GM19468 (cell line): ENCODE data around the gene ZNF217.
"Not testable (repeated sequence)": the region's sequence is repeated elsewhere in the genome, so short reads cannot be mapped to it uniquely, and the experiment has no call there.

Experiments used
- ATAC-seq: cut with Tn5 transposase; IDR thresholded peaks from one replicate; pipeline ENCODE4 v1.9.1; 2021; ENCODE audit warnings: mild to moderate bottlenecking, moderate library complexity, moderate number of reproducible peaks; ENCODE audit not compliant: unreplicated experiment; ENCODE audit errors: extremely low read depth

The ZNF217 gene

DNA sequence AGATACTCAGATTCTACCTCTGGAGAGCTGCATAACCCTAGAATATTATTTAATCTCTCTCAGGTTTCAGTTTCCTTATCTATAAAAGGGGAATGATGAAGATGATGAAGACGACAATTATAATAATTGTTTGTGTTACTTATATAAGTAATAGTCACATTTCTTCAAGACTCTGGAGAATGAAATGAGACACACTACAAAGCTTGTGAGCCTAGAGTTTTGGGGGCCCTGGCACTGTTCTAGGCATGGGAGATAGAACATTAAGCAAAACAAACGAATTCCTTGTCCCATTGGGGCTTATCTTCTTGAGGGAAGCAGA, 5.4 kb upstream of the ZNF217 start:
- no peak for ATAC-seq

DNA sequence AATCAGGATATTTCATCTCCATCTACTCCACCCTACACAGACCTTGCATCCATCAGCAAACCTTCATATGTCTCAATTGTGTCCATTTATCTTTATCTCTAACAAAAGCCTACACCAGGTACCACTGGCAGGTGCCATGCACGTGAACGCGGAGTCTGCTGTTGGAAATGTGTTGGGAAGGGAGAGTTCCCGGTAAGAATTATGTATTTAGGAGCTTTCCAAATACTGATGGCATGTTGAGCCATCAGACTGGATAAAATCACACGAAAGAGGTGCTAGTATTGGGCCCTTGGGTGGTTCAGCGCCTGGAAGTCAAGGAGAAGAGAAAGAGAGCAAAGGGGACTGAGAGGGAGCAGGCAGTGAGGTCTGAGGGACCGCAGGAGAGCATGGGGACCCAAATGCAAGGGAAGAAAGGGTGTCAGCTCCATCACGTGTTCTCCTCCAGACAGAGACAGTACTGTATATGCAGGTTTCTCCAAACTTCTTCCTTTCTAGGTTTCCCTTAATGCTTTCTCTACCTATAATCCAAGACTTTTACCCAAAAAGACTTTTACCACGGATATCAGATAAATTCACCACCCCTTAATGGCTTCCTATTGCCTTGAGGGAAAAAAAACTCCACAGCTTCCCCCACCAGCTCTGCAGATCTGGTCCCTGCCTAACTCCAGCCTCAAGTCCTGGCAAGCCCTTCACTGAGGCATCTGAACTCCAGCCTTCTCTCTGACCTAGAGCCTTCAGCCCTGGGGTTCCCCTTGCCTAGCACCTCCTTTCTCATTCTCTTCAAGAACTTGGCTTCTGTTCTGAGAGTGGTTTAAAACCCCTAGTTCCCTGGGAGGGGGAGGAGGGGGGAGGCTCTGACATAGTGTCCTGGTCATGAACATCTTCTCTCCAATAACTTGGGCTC, 4.8 kb upstream of the ZNF217 start:
- no peak for ATAC-seq

GRCh38 chr20:53597521-53598120, 4.0 kb upstream of the ZNF217 start:
- no peak for ATAC-seq

DNA sequence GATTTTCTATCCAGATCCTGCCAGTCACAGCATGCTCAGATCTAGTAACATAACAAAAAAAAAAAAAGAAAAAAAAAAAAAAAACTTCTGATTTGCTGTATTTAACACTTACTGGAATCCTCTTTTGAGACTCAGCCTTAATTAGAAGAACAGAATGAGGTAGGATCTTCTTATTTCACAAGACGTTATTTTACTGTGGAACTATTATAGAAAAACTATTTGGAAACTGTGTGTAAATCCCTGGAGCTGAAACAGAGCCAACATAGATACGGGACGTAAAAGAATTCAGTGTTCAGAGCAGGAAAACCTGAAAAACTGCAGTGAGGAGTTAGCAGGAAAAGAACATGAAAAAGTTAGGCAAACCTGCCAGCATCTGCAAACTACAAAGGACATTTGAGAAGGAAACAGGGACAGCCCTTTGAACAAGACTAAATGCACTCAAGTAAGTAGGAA, 3.4 kb upstream of the ZNF217 start:
- ATAC-seq, result no peak

DNA sequence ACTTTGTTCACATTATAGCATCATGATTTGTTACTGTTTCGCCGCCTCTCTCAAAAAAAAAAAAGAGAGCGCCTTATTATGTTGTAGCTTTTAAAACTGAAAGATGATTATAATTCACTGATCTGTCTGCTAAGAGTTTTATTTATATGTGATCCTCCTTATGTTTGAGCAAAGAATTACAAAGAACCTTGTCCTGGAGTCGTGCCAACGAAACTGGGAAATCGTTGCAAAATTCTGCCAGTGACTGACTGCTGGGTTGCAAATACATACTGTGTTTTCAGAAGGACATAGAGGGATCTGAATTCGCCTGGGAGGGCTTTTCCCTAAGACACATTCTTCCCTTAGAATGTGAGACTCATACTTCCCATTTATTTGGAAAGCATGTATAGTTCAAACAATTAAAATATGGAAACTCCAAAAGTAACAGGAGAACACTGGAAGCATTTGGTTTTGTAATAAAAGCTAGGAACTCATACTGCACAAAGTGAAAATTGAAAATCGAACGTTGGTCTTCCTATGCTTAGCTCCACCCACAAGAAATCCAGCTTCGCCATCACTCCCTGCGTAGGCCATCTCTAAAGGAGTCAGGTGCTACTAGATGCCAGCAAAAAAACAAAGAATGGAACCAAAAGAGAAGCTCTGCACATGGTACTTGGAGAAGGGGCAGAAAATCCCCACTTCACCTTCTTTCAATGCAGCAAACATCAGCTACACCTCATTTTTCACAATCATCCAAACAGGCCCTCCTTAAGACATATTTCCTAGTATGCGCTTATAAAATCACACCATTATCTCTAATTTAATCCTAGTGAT, 2.8 kb upstream of the ZNF217 start:
- ATAC-seq, result not testable (repeated sequence)

- not testable (repeated sequence) for ATAC-seq
Measured at GRCh38 chr20:53595742-53596141, 2.1 kb upstream of the ZNF217 start.

DNA sequence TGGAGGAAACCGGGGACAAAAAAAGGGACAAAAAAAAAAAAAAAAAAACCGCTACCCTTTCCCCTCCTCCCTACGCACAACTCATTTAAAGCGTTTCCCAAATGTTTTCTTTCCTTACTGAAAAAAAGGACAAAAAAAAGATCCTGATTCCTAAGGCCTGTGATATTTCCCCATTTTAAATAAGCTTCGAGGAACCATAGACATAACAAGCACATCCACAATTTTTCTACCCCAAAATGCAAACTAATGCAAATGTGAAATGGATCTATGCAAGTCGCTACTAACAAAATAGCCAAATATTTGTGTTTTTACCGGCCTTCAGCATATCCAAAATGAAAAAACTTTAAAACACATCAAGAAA, 1.4 kb upstream of the ZNF217 start:
- no peak for ATAC-seq

GRCh38 chr20:53594068-53595017, 704 bp upstream of the ZNF217 start:
- ATAC-seq, result peak; percentile 40

DNA sequence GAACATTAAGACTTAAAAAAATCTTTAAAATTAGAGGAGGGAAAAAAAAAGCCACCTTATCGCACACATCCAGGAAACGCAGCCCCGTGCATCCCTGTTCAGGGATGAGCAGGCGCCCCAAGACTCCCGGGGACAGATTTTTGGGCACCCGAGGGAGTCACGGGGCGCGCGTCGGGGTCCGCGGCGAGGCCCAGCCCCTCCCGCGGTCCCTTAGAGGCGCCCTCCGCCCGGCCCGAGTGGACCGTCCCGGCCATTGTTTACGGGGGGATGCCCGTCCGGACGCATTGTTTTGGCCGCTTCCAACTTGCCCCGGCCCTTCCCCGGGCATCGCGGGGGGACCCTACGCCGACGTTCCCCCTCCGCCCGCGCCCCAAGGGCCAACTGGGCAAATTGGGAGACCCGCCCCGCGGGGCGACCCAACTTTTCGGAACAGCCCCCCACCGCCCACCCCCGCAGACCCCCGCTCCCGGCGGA, 610 bp downstream of the ZNF217 start:
- ATAC-seq, result no peak

GRCh38 chr20:53592454-53592991, 1.1 kb downstream of the ZNF217 start:
- ATAC-seq, result not testable (repeated sequence)

- not testable (repeated sequence) for ATAC-seq
Measured at GRCh38 chr20:53591941-53592441, 1.6 kb downstream of the ZNF217 start.

DNA sequence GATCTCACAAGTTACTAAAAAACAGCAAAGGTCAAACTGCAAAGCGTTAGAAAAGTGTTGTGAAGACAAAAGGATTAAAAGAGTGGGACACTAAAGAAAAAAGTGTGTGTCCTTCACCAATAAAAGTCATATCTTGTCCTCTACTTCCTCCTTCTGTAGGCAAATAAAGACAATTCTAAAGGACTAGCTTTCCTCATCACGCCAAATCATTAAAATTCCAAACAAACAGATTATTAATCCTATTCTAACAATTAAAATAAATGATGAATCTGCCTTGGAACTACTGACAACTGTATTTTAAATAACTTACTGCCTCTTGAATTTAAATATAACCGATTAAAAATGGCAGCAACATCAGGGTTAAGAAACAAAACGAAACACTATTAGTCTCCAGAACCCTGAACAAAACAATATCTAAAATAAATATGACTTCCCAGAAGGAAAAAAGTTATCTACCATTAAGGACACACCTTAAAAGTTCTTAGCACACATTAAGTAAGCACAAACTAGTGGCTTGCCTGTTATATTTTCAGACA, 2.4 kb downstream of the ZNF217 start:
- ATAC-seq, result not testable (repeated sequence)

DNA sequence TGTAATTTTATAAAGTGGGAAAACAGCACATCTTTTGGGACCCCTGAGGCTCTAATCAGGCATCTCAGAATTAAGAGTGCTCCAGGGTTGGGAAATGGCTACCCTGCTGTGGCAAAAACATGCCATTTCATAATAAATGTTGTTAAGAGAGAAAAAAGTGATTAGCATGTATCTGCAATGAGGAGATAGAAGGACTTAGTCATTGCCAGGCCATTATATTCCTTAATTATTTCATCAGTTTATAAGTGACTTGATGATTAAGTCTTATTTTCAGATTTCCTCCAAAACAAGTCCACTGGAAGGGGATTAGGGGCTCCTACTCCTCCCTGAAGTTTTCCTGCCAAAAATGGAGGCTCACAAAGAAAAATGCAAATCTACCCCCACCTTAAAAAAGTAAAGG, 3.0 kb downstream of the ZNF217 start:
- not testable (repeated sequence) for ATAC-seq

GRCh38 chr20:53590122-53590521, 3.5 kb downstream of the ZNF217 start:
- not testable (repeated sequence) for ATAC-seq

DNA sequence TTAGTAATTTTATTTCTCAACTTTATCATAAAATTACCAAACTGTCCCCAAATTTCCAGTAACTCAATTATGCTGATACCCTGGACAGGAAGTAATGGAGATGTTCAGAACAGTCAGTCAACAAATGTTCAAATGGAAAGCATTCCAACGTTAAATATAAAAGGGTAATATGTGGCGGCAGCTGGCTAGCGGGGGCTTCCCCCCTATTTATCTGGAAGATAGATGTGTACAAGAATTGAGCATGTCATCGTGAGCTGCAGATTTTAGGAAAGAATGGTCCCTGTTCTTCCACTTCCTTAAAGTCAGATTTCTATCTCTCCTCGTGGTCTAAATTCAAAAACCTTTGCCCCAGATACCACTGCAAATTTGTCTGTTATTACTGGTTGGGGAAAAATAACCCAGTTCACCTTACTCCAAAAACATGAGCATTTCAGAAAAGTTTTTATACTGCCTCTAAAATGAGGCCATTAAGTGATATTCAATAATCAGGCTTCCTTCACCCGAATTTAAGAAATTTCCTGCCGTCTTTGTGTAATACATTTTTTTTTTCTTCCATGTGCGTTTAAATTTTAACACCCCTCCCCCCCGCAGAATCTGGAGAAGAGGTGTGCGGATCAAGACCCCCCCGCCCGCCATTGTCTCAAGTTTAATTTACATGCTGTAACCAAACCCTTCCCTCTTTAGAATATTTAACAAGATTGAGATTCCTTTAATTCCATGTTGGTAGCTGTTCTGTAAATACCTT, 4.1 kb downstream of the ZNF217 start:
- not testable (repeated sequence) for ATAC-seq

DNA sequence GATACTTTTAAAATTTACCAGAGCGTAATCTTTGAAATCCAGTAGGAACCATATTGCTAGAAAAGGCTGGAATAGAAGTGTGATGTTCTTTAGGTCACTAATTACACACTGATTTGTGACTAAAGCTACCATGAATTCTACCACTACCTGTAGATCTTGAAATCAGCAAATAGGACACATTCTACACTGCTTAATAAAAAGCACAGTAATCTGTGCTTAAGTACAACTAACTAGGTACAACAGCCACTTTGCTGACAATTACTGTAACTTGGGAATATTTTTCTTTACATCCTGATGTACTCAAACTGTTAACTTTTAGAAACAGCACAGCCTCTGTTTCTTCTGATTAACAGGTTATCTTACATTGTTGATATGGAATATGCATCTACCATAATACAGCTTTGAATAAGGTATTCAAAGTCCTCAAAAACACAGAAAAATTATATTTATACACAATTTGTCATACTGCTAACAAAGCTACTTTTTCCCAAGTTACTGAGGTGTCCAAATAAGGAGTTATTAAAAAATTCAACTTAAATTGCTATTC, 6.4 kb downstream of the ZNF217 start:
- ATAC-seq, result not testable (repeated sequence)

DNA sequence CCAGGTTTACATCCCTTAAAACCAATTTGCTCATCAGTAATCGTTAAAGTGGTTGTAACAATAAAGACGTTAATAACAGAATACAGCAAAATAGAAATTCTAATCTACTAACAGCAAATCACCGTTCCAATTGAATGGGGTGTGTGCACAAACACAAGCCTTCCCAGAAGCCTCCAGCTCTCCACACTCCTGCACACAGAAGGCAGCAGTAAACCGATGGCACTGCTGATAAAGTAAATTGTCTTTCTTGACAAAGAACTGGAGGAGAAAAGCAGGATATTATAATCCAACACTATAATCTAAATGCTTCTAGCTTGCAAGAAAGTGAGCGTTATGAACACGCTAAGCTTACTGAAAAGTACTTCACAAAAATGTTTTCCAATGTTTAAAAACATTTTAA, 7.0 kb downstream of the ZNF217 start:
- ATAC-seq, result no peak

GRCh38 chr20:53585910-53586309, 7.7 kb downstream of the ZNF217 start:
- not testable (repeated sequence) for ATAC-seq
